ENCODE data around the gene FAM217A. TPM values are rescaled to one million over a fixed set of nuclear protein-coding genes. Genes with fewer than 3 reads are reported as not detected.

FAM217A gene
- total and polyA plus RNA-seq, 2 of the 8 experiments (the other 6 are each of a cell fraction or from before 2014, with no cell fraction given) = 0.03 TPM; not detected in 1

- TF ChIP-seq ATF2 (IDR thresholded peaks at IDR 0.05; ENCODE audit: low read length) = no peak
- no peak for TF ChIP-seq GABPA (IDR thresholded peaks at IDR 0.05; ENCODE audit: borderline replicate concordance, insufficient read depth, low read length)
- TF ChIP-seq SP1 (IDR thresholded peaks at IDR 0.05; ENCODE audit: low read depth, low read length) = no peak
These were observed 25.0 kb upstream of the FAM217A start (continued) for GRCh38 chr6:4103929-4104328.

Measured in H1 (cell line).